Measurements from ENCODE around the gene APAF1. TPM values are rescaled to one million over a fixed set of nuclear protein-coding genes. Genes with fewer than 3 reads are reported as not detected.

Gene APAF1
- total and polyA plus RNA-seq, 2 of the 13 experiments (the other 11 are each of a cell fraction or from before 2014, with no cell fraction given) = 6.0 to 13.0 TPM

- DNase-seq (ENCODE audit: low spot score) (no peak), FAIRE-seq (no peak), ATAC-seq (no peak)
- TF ChIP-seq ZNF143 (CRISPR knock-in tag; IDR thresholded peaks at IDR 0.05) = no peak
- in situ Hi-C loops (cut with HindIII; ENCODE audit: extremely low pct_ligation_motif_present, low pct_unique_long_range_greater_than_20kb) (no loop called here), intact Hi-C loops (cut with micrococcal nuclease; ENCODE audit: unreplicated experiment) (loop anchor here (5.0 kb wide), 1 partner anchor 257 kb away; no protein-coding TSS in a partner anchor)
- Histone ChIP-seq H2AFZ (ENCODE audit: low read length) (no peak overlapping the region), H3K4me2 (ENCODE audit: low read depth, low read length) (no peak overlapping the region), H3K27ac (ENCODE audit: extremely low read length, insufficient read depth, low read length) (no peak overlapping the region), H3K27me3 (ENCODE audit: control insufficient read depth in 1 of 2, insufficient read depth in 2 of 2, low read length in 2 of 2) (peaks cover 4 to 15% of the 10 kb centered on the region in 2 experiments), H3K9ac (ENCODE audit: insufficient read depth, low read depth, low read length) (no peak overlapping the region), H3K9me3 (ENCODE audit: low read length) (no peaks in the 10 kb centered on the region), H3K36me3 (replicated peaks in 1 of 2; ENCODE audit: control insufficient read depth in 1 of 2, insufficient read depth in 2 of 2, low read length in 2 of 2) (no peaks in the 10 kb centered on the region), H3K4me3 (replicated peaks in 1 of 3; ENCODE audit: insufficient read depth in 1 of 3, low read depth in 2 of 3, low read length in 3 of 3) (no peak overlapping the region), H3K79me2 (ENCODE audit: insufficient read depth, low read length) (no peaks in the 10 kb centered on the region), H4K20me1 (ENCODE audit: insufficient read depth, low read length) (no peaks in the 10 kb centered on the region), H3K4me1 (ENCODE audit: insufficient read depth, low read length) (peaks cover 24% of the 10 kb centered on the region)
- ChIA-PET POLR2A (no interaction called here), CTCF (ENCODE audit: low intra/inter-chr PET ratio, low total read pairs) (no interaction called here)
- 0% methylated on average over 1 of the region's 1 CpG for WGBS (ENCODE audit: low lambda C conversion rate)
- BruUV-seq (replicated peaks) = no TSS peak
Observed at GRCh38 chr12:98740751-98741150, 95.7 kb downstream of the APAF1 start.

DNA sequence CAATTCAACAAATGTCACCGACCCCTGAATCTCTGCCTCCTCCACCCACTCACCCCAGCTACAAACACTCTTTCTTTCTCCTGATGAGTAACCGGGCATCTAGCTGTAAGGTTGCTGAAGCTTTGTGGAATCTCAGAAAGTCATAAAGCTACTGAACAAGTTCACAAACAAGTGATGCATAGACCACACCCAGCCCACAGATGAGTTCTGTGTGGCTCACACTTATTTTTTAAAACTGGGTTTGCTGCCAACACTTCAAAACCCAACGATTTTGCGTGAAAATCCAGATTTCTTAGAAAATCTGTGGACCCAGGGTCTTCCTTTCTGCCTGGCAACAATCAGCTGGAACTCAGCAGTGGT is 96.1 kb downstream of the APAF1 start:
- FAIRE-seq (no peak), ATAC-seq (no peak), DNase-seq (ENCODE audit: low spot score) (no peak)
- BruUV-seq (replicated peaks) = no TSS peak
- 1% methylated on average over 4 of the region's 4 CpGs for WGBS (ENCODE audit: low lambda C conversion rate)
- Histone ChIP-seq H3K4me3 (replicated peaks in 1 of 3; ENCODE audit: insufficient read depth in 1 of 3, low read depth in 2 of 3, low read length in 3 of 3) (no peak overlapping the region), H3K27me3 (ENCODE audit: control insufficient read depth in 1 of 2, insufficient read depth in 2 of 2, low read length in 2 of 2) (peaks cover 7 to 19% of the 10 kb centered on the region in 2 experiments), H4K20me1 (ENCODE audit: insufficient read depth, low read length) (no peaks in the 10 kb centered on the region), H3K9me3 (ENCODE audit: low read length) (no peaks in the 10 kb centered on the region), H3K36me3 (replicated peaks in 1 of 2; ENCODE audit: control insufficient read depth in 1 of 2, insufficient read depth in 2 of 2, low read length in 2 of 2) (no peaks in the 10 kb centered on the region), H3K79me2 (ENCODE audit: insufficient read depth, low read length) (no peaks in the 10 kb centered on the region), H3K27ac (ENCODE audit: extremely low read length, insufficient read depth, low read length) (no peak overlapping the region), H3K4me1 (ENCODE audit: insufficient read depth, low read length) (peaks cover 24% of the 10 kb centered on the region), H2AFZ (ENCODE audit: low read length) (no peak overlapping the region), H3K4me2 (ENCODE audit: low read depth, low read length) (no peak overlapping the region), H3K9ac (ENCODE audit: insufficient read depth, low read depth, low read length) (no peak overlapping the region)
- POLR2A ChIA-PET = no interaction called here
- no peak for TF ChIP-seq HNRNPLL (IDR thresholded peaks at IDR 0.05; ENCODE audit: low read depth, low read length, poor library complexity, severe bottlenecking)
- TF ChIP-seq BRF2 (CRISPR knock-in tag; IDR thresholded peaks at IDR 0.05) = no peak
- TF ChIP-seq DMAP1 (CRISPR knock-in tag; IDR thresholded peaks at IDR 0.05) = no peak
- no peak for TF ChIP-seq ARNTL (CRISPR knock-in tag; IDR thresholded peaks at IDR 0.05)
- CTCF ChIA-PET (ENCODE audit: low intra/inter-chr PET ratio, low total read pairs) = no interaction called here
- intact Hi-C loops (cut with micrococcal nuclease; ENCODE audit: unreplicated experiment) = loop anchor here (5.0 kb wide), 1 partner anchor 256 kb away; no protein-coding TSS in a partner anchor
- in situ Hi-C loops (cut with HindIII; ENCODE audit: extremely low pct_ligation_motif_present, low pct_unique_long_range_greater_than_20kb) = no loop called here
